ENCODE data around the gene CYSTM1. TPM values are rescaled to one million over a fixed set of nuclear protein-coding genes. Genes with fewer than 3 reads are reported as not detected.

The CYSTM1 gene
- total RNA-seq, 2 donors from 2014 or later, result 56.8 to 97.2 TPM

DNA sequence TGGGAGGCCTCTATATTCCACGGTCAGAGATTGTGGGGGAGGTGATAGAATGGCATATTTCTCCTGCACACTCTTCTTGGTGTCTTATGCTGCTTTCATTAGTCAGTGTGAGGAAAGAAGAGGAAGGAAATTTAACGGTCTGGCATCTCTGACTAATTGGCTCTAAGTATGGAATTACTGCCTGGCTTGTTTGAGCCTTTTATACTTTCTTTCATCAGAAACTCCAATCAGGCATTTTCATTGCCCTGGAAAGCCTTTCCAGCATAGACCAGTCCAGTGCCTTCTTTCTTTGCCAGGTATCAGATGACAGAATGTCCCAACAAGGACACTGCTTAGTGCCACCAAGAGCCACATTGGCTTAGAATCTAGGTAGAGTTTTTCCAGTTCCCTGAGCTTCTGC is 30.2 kb downstream of the CYSTM1 start:
- WGBS, 2 donors, result 49 to 61% methylated on average over 2 of the region's 2 CpGs
- H3K27ac ChIP-seq, result no peak overlapping the region
- TF ChIP-seq POLR2A (IDR thresholded peaks at IDR 0.05), result no peak
- no peak for TF ChIP-seq CTCF (IDR thresholded peaks at IDR 0.05)
- no peak overlapping the region for H3K4me3 ChIP-seq
- ATAC-seq (peak; percentile 25), DNase-seq (no peak)
- H3K4me1 ChIP-seq, result peaks cover 59% of the 10 kb centered on the region
- intact Hi-C loops (cut with DNase I), result no loop called here
- no peaks in the 10 kb centered on the region for H3K27me3 ChIP-seq
- H3K36me3 ChIP-seq (replicated peaks in 1 of 2; ENCODE audit: insufficient read depth in 1 of 2, low read depth in 2 of 2), result no peaks in the 10 kb centered on the region
- H3K9me3 ChIP-seq, result no peaks in the 10 kb centered on the region

DNA sequence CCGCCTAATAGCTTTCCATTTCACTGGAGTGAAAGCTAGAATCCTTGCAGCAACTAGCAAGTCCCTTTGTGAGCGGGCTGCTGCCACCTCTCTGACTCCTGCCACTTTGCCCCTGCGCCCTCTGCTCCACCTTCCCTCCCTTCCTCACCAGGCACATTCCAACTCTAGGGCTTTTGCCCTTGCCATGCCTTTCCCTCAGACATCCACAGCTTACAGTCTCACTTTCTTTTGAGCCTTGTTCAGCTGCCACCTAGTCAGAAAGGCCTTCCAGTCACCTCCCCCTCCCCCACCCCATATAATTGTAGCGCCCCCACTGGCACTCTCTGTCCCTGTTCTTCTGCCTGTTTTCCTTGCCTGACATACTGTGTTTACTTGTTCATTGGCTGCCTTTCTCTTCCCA is 31.0 kb downstream of the CYSTM1 start:
- Histone ChIP-seq H3K4me3 (no peak overlapping the region), H3K27ac (no peak overlapping the region), H3K27me3 (no peaks in the 10 kb centered on the region), H3K36me3 (replicated peaks in 1 of 2; ENCODE audit: insufficient read depth in 1 of 2, low read depth in 2 of 2) (no peaks in the 10 kb centered on the region), H3K4me1 (peaks cover 59% of the 10 kb centered on the region), H3K9me3 (no peaks in the 10 kb centered on the region)
- no peak for TF ChIP-seq POLR2A (IDR thresholded peaks at IDR 0.05)
- no peak for TF ChIP-seq CTCF (IDR thresholded peaks at IDR 0.05)
- WGBS, 2 donors, result 93 to 97% methylated on average over 4 of the region's 4 CpGs
- intact Hi-C loops (cut with DNase I), result no loop called here
- DNase-seq (no peak), ATAC-seq (no peak)

DNA sequence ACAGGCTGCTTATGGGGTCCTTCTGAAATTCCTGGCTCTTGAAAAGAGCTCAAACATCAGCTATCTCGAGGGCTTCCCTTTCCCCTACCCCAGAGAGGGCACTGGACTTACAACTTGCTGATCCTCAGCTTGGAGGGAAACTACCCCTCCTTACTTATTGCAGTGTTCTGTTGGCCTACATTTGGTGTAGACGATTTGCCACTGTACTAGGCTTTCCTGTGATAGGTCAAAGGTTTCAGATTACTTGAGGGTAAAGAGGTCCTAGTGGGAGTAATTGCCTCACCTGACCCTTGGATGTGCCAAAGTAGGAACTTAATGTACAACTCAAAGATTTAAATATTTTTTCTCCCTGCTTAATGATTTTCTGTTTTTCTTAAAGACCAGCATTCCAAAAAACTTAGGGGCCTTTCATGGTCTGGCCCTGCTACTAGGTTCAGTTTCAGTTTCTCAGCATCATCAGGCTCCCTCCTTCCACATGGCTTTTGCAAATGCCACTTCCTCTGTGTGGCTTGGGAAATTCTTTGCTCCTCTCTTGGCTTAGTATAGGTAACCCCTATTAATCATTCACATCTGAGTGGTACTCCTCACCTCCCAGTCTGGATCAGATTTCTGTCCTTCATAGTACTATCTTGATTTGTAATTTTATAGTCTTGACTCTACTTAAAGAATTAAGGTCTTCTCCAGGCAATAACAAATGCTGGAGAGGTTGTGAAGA is 32.4 kb downstream of the CYSTM1 start:
- no peak overlapping the region for H3K4me3 ChIP-seq
- peaks cover 46% of the 10 kb centered on the region for H3K4me1 ChIP-seq
- DNase-seq, result no peak
- no peaks in the 10 kb centered on the region for H3K36me3 ChIP-seq (replicated peaks in 1 of 2; ENCODE audit: insufficient read depth in 1 of 2, low read depth in 2 of 2)
- WGBS, 2 donors, result 40 to 45% methylated on average over 2 of the region's 2 CpGs
- ATAC-seq, result no peak
- TF ChIP-seq POLR2A (IDR thresholded peaks at IDR 0.05) (no peak), CTCF (IDR thresholded peaks at IDR 0.05) (no peak)
- no peaks in the 10 kb centered on the region for H3K9me3 ChIP-seq
- no peaks in the 10 kb centered on the region for H3K27me3 ChIP-seq
- intact Hi-C loops (cut with DNase I), result no loop called here
- H3K27ac ChIP-seq, result peak overlapping the region in 1 of 4 donors; percentile 3

- H3K4me1 ChIP-seq, result peaks cover 40% of the 10 kb centered on the region
- intact Hi-C loops (cut with DNase I), result no loop called here
- H3K4me3 ChIP-seq, result no peak overlapping the region
Measured at GRCh38 chr5:140208065-140208464, 33.1 kb downstream of the CYSTM1 start.

More at GRCh38 chr5:140208065-140208464, 33.1 kb downstream of the CYSTM1 start:
- H3K9me3 ChIP-seq, result no peaks in the 10 kb centered on the region
- ATAC-seq (no peak), DNase-seq (no peak)
- H3K27ac ChIP-seq, result no peak overlapping the region
- no peak for TF ChIP-seq CTCF (IDR thresholded peaks at IDR 0.05)
- no peak for TF ChIP-seq POLR2A (IDR thresholded peaks at IDR 0.05)
- no peaks in the 10 kb centered on the region for H3K36me3 ChIP-seq (replicated peaks in 1 of 2; ENCODE audit: insufficient read depth in 1 of 2, low read depth in 2 of 2)
- no peaks in the 10 kb centered on the region for H3K27me3 ChIP-seq

Measured in body of pancreas (tissue), 4 donors.